ENCODE data around the gene BHLHE23.

BHLHE23 gene

DNA sequence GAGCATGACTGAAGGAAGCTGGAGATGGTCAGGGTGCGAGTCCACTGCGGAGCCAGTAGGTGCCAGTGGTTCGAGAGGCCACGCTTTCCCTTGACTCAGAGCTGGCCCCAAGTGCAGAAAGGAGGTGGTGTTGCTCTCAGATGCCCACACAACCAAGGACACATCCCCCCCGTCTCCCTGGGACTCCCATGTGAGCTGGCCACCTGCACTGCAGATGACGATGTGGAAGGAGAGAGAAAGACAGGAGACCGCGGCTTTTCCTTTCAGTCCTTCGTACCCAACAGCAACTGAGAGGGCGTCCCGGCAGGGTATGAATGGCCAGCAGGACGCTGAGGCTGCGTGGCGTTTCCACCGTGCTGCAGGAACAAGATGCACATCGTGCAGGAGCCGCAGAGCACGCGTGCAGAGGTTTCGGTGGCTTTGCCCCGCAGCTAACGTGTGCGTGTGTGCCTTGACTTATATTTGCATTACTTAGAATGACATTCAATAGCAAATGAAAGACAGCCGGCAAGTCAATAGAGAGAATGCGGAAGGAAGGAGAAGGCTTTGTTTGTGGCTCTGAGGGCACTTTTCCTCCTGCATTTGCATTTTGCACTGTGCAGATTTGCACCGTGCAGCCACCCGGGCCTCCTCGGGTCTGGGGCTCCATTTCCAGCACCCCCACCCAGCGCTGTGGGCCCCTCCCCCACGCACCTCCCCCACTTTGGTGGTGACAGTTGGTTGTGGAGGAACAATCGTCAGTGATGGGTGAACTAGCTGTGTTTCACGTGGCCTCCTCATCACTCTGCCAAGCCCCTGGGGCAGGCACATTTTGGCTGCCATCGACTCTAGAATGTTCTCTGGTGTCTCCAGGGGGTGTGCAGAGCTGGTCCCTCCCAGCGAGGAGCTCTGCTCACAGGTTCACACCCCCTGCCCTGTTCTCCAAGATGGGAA lies 26.4 kb upstream of the BHLHE23 start:
- H3K27me3 ChIP-seq (ENCODE audit: insufficient read depth, low read length), result peaks cover 8% of the 10 kb centered on the region
- no peak overlapping the region for H3K9ac ChIP-seq (ENCODE audit: low read length)
- H4K12ac ChIP-seq (ENCODE audit: low read depth, low read length), result no peak overlapping the region
- H2AFZ ChIP-seq (ENCODE audit: insufficient read depth, low read length, poor library complexity), result no peak overlapping the region
- no peak overlapping the region for H2BK12ac ChIP-seq (ENCODE audit: low read length)
- H2AK5ac ChIP-seq (ENCODE audit: low read length), result no peak overlapping the region
- H2BK120ac ChIP-seq (ENCODE audit: insufficient read depth, low read length, poor library complexity), result no peak overlapping the region
- H3K4ac ChIP-seq (ENCODE audit: low read depth, low read length), result no peak overlapping the region
- no peaks in the 10 kb centered on the region for H3K79me1 ChIP-seq (ENCODE audit: low read length)
- no peak overlapping the region for H3K4me3 ChIP-seq (ENCODE audit: low read depth, low read length)
- H3K36me3 ChIP-seq (ENCODE audit: control insufficient read depth in 1 of 2, insufficient read depth in 2 of 2, low read length in 2 of 2), result no peaks in the 10 kb centered on the region
- H3K23ac ChIP-seq (ENCODE audit: low read length), result no peak overlapping the region
- no peak overlapping the region for H3K18ac ChIP-seq (ENCODE audit: low read length)
- no peak for DNase-seq
- H4K91ac ChIP-seq (ENCODE audit: low read depth, low read length), result no peak overlapping the region
- H3K14ac ChIP-seq (ENCODE audit: low read length), result no peak overlapping the region
- peaks cover 7% of the 10 kb centered on the region for H3K9me3 ChIP-seq (ENCODE audit: insufficient read depth, low read depth, low read length)
- no peak overlapping the region for H3K4me2 ChIP-seq (ENCODE audit: low read length)
- no peaks in the 10 kb centered on the region for H3K4me1 ChIP-seq (ENCODE audit: control insufficient read depth in 1 of 2, insufficient read depth in 2 of 2, low read length in 2 of 2)
- H3K27ac ChIP-seq (ENCODE audit: low read depth, low read length), result no peak overlapping the region
- no peaks in the 10 kb centered on the region for H3K79me2 ChIP-seq (ENCODE audit: control insufficient read depth, insufficient read depth, low read length, poor library complexity)
- H2BK5ac ChIP-seq (ENCODE audit: low read depth, low read length, poor library complexity), result no peak overlapping the region
- H4K8ac ChIP-seq (ENCODE audit: low read depth, low read length), result no peak overlapping the region
- no CpG with 5 or more reads among the region's 34 CpGs for WGBS (ENCODE audit: extremely low coverage, insufficient coverage, insufficient read length)

DNA sequence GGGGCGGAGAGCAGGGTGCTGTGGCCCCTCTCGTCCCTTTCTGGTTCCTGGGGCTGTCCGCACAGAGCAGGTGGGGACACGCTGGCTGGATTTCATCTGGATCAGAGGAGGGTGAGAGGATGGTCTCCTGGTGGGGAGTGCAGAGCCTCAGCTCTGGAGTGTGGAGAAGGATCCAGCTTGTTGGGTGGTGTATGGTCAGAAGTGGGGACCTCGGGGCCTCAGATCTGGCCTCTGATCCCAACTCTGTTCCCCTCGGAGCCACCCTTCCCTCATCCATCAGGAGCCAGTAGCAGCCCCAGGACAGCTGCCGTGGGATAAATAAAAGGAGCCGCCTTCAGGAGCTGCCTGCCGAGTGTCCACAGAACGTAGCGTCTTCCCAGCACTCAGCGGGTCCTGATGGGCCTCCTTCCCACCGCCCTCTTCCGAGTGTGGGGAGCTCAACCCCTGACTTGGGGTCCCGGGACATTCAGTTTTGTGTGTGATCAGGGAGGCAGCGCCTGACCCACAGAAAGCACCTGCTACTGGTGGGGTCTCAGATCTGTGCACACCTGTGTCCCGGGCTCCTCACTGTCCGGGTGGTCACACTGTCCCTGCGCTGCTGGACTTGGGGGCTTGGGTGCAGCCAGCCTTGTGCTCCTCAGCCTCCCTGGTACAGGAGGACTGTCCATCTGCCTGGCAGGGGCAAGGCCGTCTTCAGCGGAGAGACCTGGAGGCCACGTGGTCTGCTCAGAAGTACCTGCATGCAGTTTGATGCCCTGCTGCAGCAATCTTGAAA lies 25.4 kb upstream of the BHLHE23 start:
- H3K27ac ChIP-seq (ENCODE audit: low read depth, low read length), result no peak overlapping the region
- H3K9ac ChIP-seq (ENCODE audit: low read length), result no peak overlapping the region
- peaks cover 3 to 4% of the 10 kb centered on the region in 2 experiments for H3K4me1 ChIP-seq (ENCODE audit: control insufficient read depth in 1 of 2, insufficient read depth in 2 of 2, low read length in 2 of 2)
- peaks cover 8% of the 10 kb centered on the region for H3K27me3 ChIP-seq (ENCODE audit: insufficient read depth, low read length)
- no peak overlapping the region for H2AFZ ChIP-seq (ENCODE audit: insufficient read depth, low read length, poor library complexity)
- H2BK12ac ChIP-seq (ENCODE audit: low read length), result no peak overlapping the region
- H3K4ac ChIP-seq (ENCODE audit: low read depth, low read length), result no peak overlapping the region
- H3K9me3 ChIP-seq (ENCODE audit: insufficient read depth, low read depth, low read length), result peaks cover 5% of the 10 kb centered on the region
- no peak overlapping the region for H2AK5ac ChIP-seq (ENCODE audit: low read length)
- WGBS (ENCODE audit: extremely low coverage, insufficient coverage, insufficient read length), result no CpG with 5 or more reads among the region's 22 CpGs
- no peak overlapping the region for H4K8ac ChIP-seq (ENCODE audit: low read depth, low read length)
- H4K12ac ChIP-seq (ENCODE audit: low read depth, low read length), result no peak overlapping the region
- no peak overlapping the region for H2BK120ac ChIP-seq (ENCODE audit: insufficient read depth, low read length, poor library complexity)
- no peak overlapping the region for H3K14ac ChIP-seq (ENCODE audit: low read length)
- no peaks in the 10 kb centered on the region for H3K79me1 ChIP-seq (ENCODE audit: low read length)
- H3K23ac ChIP-seq (ENCODE audit: low read length), result no peak overlapping the region
- peak in 1 of 2 donors; percentile 35 for DNase-seq
- no peaks in the 10 kb centered on the region for H3K36me3 ChIP-seq (ENCODE audit: control insufficient read depth in 1 of 2, insufficient read depth in 2 of 2, low read length in 2 of 2)
- H3K79me2 ChIP-seq (ENCODE audit: control insufficient read depth, insufficient read depth, low read length, poor library complexity), result no peaks in the 10 kb centered on the region
- no peak overlapping the region for H3K18ac ChIP-seq (ENCODE audit: low read length)
- no peak overlapping the region for H4K91ac ChIP-seq (ENCODE audit: low read depth, low read length)
- no peak overlapping the region for H2BK5ac ChIP-seq (ENCODE audit: low read depth, low read length, poor library complexity)
- H3K4me3 ChIP-seq (ENCODE audit: low read depth, low read length), result peak overlapping the region; percentile 23
- H3K4me2 ChIP-seq (ENCODE audit: low read length), result no peak overlapping the region

DNA sequence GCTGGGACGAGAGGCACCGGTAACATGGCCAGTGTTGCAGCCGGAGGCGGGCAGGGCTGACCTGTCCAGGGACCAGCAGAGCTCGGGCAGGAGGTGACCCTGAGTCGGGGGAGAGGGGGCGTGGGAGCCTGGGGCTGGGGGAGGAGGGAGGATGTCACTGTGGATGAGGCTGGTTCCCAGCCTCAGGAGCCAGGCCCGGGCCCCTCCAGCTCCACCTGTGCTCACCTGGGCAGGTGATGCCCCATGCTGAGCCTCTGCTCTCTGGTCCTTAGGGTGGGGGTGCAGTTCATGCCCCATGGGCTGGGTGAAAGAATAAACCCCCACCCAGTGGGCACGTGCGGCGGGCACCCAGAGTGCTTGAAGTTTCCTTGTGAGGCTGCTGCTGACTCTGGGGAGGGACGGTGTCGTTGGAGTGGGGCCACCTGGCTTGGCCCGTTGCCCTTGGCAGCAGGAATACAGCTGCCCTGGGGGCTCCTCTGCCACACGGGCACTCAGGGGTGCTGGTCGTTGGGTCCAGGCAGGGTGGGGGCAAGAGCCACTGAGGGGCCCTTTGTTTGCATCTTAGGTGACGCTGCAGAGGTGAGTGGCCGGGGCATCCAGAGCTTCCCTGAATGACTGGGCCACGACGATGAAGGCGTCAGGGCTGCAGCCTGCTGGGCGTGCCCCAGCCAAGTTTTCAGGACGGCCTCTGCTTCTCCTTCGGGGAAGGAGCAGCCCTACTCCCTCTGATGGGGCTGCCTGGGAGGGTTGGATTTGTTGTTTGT lies 24.7 kb upstream of the BHLHE23 start:
- peaks cover 10% of the 10 kb centered on the region for H3K27me3 ChIP-seq (ENCODE audit: insufficient read depth, low read length)
- H3K9me3 ChIP-seq (ENCODE audit: insufficient read depth, low read depth, low read length), result peaks cover 5% of the 10 kb centered on the region
- no peaks in the 10 kb centered on the region for H3K79me1 ChIP-seq (ENCODE audit: low read length)
- H2BK12ac ChIP-seq (ENCODE audit: low read length), result no peak overlapping the region
- DNase-seq, result no peak
- no peak overlapping the region for H3K23ac ChIP-seq (ENCODE audit: low read length)
- H3K36me3 ChIP-seq (ENCODE audit: control insufficient read depth in 1 of 2, insufficient read depth in 2 of 2, low read length in 2 of 2), result no peaks in the 10 kb centered on the region
- H2BK120ac ChIP-seq (ENCODE audit: insufficient read depth, low read length, poor library complexity), result no peak overlapping the region
- no peak overlapping the region for H3K18ac ChIP-seq (ENCODE audit: low read length)
- H2AFZ ChIP-seq (ENCODE audit: insufficient read depth, low read length, poor library complexity), result no peak overlapping the region
- no peak overlapping the region for H4K8ac ChIP-seq (ENCODE audit: low read depth, low read length)
- no peak overlapping the region for H3K9ac ChIP-seq (ENCODE audit: low read length)
- no peak overlapping the region for H4K12ac ChIP-seq (ENCODE audit: low read depth, low read length)
- H3K4ac ChIP-seq (ENCODE audit: low read depth, low read length), result no peak overlapping the region
- no peak overlapping the region for H3K4me3 ChIP-seq (ENCODE audit: low read depth, low read length)
- H2BK5ac ChIP-seq (ENCODE audit: low read depth, low read length, poor library complexity), result no peak overlapping the region
- no peak overlapping the region for H3K27ac ChIP-seq (ENCODE audit: low read depth, low read length)
- no peak overlapping the region for H2AK5ac ChIP-seq (ENCODE audit: low read length)
- no peak overlapping the region for H3K14ac ChIP-seq (ENCODE audit: low read length)
- H3K79me2 ChIP-seq (ENCODE audit: control insufficient read depth, insufficient read depth, low read length, poor library complexity), result no peaks in the 10 kb centered on the region
- H4K91ac ChIP-seq (ENCODE audit: low read depth, low read length), result no peak overlapping the region
- H3K4me1 ChIP-seq (ENCODE audit: control insufficient read depth in 1 of 2, insufficient read depth in 2 of 2, low read length in 2 of 2), result peaks cover 3 to 4% of the 10 kb centered on the region in 2 experiments
- no CpG with 5 or more reads among the region's 24 CpGs for WGBS (ENCODE audit: extremely low coverage, insufficient coverage, insufficient read length)
- no peak overlapping the region for H3K4me2 ChIP-seq (ENCODE audit: low read length)

DNA sequence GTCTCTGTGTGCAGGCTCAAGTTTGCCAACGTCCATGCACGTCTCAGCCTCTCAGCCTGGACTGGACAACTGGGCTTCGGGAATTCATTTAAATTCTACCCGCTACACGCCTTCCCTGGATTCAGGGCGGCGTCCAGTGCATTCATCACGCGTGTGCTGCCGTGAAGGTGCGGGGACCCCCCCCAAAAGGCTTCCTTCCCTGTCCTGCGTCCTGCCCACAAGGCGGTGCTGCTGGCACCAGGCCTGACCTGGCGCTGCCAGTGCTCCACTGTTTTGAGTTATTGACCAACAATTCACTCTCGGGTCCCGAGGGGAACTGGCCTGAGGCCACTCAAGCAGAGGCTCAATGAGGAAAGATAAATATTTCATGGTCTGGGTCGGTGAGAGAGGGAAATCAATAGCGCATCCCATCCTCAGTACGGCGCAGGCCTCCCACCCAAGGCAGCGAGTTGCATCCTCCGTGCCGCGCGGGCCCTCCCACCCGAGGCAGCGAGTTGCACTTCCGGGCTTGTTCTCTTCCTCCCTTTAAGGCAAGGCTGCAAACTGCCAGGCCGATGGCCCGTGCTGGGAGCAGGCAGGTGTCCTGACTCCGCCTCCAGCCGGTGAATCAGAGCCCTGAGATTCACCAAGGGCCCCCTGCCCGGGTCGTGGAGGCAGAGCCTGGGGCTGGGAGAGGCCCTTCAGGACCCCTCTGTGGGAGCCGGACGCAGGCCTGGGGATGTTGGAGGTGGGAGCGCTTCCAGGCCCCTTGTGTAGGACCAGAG lies 22.8 kb upstream of the BHLHE23 start:
- Histone ChIP-seq H3K9me3 (ENCODE audit: insufficient read depth, low read depth, low read length) (peaks cover 2% of the 10 kb centered on the region), H2BK5ac (ENCODE audit: low read depth, low read length, poor library complexity) (no peak overlapping the region), H3K23ac (ENCODE audit: low read length) (no peak overlapping the region), H3K27me3 (ENCODE audit: insufficient read depth, low read length) (peaks cover 10% of the 10 kb centered on the region), H4K91ac (ENCODE audit: low read depth, low read length) (no peak overlapping the region), H3K79me2 (ENCODE audit: control insufficient read depth, insufficient read depth, low read length, poor library complexity) (no peaks in the 10 kb centered on the region), H3K4ac (ENCODE audit: low read depth, low read length) (no peak overlapping the region), H3K14ac (ENCODE audit: low read length) (no peak overlapping the region), H3K4me2 (ENCODE audit: low read length) (no peak overlapping the region), H4K12ac (ENCODE audit: low read depth, low read length) (no peak overlapping the region), H2BK120ac (ENCODE audit: insufficient read depth, low read length, poor library complexity) (no peak overlapping the region), H3K27ac (ENCODE audit: low read depth, low read length) (no peak overlapping the region), H4K8ac (ENCODE audit: low read depth, low read length) (no peak overlapping the region), H3K79me1 (ENCODE audit: low read length) (no peaks in the 10 kb centered on the region), H3K18ac (ENCODE audit: low read length) (no peak overlapping the region), H3K9ac (ENCODE audit: low read length) (no peak overlapping the region), H3K36me3 (ENCODE audit: control insufficient read depth in 1 of 2, insufficient read depth in 2 of 2, low read length in 2 of 2) (no peaks in the 10 kb centered on the region), H2BK12ac (ENCODE audit: low read length) (no peak overlapping the region), H3K4me1 (ENCODE audit: control insufficient read depth in 1 of 2, insufficient read depth in 2 of 2, low read length in 2 of 2) (peaks cover 3 to 4% of the 10 kb centered on the region in 2 experiments), H2AK5ac (ENCODE audit: low read length) (no peak overlapping the region), H2AFZ (ENCODE audit: insufficient read depth, low read length, poor library complexity) (no peak overlapping the region), H3K4me3 (ENCODE audit: low read depth, low read length) (no peak overlapping the region)
- DNase-seq, result peak in 1 of 2 donors; percentile 25
- whole genome bisulfite sequencing (ENCODE audit: extremely low coverage, insufficient coverage, insufficient read length), result no CpG with 5 or more reads among the region's 37 CpGs
